PC-9 (cell line): Measurements from ENCODE around the gene INPP5B.

Source experiments
- CTCF ChIP-seq: fragments of 200-600 bp; sonication (generic); conservative IDR thresholded peaks from 2 replicates; pipeline ENCODE4 v1.6.1; 2017; ENCODE audit warnings: mixed run types, antibody characterized with exemption, mild to moderate bottlenecking, moderate library complexity
- EZH2 ChIP-seq: fragments of 200-600 bp; sonication (generic); IDR thresholded peaks from 2 replicates; pipeline ENCODE4 v1.8.0; 2017; ENCODE audit warnings: antibody characterized with exemption, low read depth

- TF ChIP-seq CTCF: no peak
- TF ChIP-seq EZH2: no peak
Observed at GRCh38 chr1:37865348-37866120, 81.3 kb downstream of the INPP5B start.
